HepG2 (cell line): Measurements from ENCODE around the gene TMEM19. TPM values are rescaled to one million over a fixed set of nuclear protein-coding genes. Genes with fewer than 3 reads are reported as not detected.
A peak's percentile ranks its signal among the peaks of the same experiment; 100 is the strongest.

Experiments used
- ARNTL ChIP-seq: sonication (generic); formaldehyde crosslinking; IDR thresholded peaks from 2 replicates; pipeline ENCODE4 v1.4.0; 2020; ENCODE audit warnings: mild to moderate bottlenecking, missing genetic modification reagents
- HNRNPL ChIP-seq: fragments of 200-400 bp; formaldehyde crosslinking; IDR thresholded peaks from 2 replicates; pipeline ENCODE4 v1.6.1; 2017; ENCODE audit warnings: mild to moderate bottlenecking, low read depth, low read length
- MAZ ChIP-seq, 2 experiments: sonication (generic) in 1 of 2; formaldehyde crosslinking in 1 of 2; IDR thresholded peaks; 2 replicates each; pipeline versions ENCODE4 v1.5.0 to v1.6.1; 2012 to 2020; ENCODE audit warnings: low read depth in 2 of 2, mild to moderate bottlenecking in 2 of 2, borderline replicate concordance in 1 of 2, improper control_type of control experiment in 1 of 2, low read length in 1 of 2, missing genetic modification reagents in 1 of 2, moderate library complexity in 1 of 2
- NFKB2 ChIP-seq: sonication (generic); formaldehyde crosslinking; IDR thresholded peaks from 2 replicates; pipeline ENCODE4 v1.4.0; 2020; ENCODE audit warnings: missing genetic modification reagents, borderline replicate concordance
- SMAD1 ChIP-seq: sonication (generic); formaldehyde crosslinking; IDR thresholded peaks from 2 replicates; pipeline ENCODE4 v1.4.0; 2020; ENCODE audit warnings: missing genetic modification reagents, low read depth, mild to moderate bottlenecking, borderline replicate concordance
- ZNF605 ChIP-seq: sonication (generic); formaldehyde crosslinking; IDR thresholded peaks from 2 replicates; pipeline ENCODE4 v1.8.0; 2022; ENCODE audit warnings: mild to moderate bottlenecking, missing genetic modification reagents
- ZNF737 ChIP-seq: sonication (generic); formaldehyde crosslinking; IDR thresholded peaks from 2 replicates; pipeline ENCODE4 v1.5.0; 2020; ENCODE audit warnings: missing genetic modification reagents, mild to moderate bottlenecking, borderline replicate concordance
- polyA plus RNA-seq, 8 experiments: library from polyadenylated mRNA; depleted of rRNA in 3 of 8; stranded (reverse) in 7 of 8; unstranded in 1 of 8; fragments of >200 nt; fragmentation: Illumina TruSeq in 4 of 8; extraction: Trizol in 4 of 8; gene quantifications; 2 replicates each; pipeline versions ENCODE4 v1.2.1 to v1.2.3, GENCODE V29; 2011 to 2016; ENCODE audit warnings: low read depth in 4 of 8, missing spikeins in 1 of 8, mixed read lengths in 1 of 8; ENCODE audit not compliant: insufficient read depth in 1 of 8
- total RNA-seq, 5 experiments: library from RNA; depleted of rRNA; stranded (reverse); fragments of >200 nt; fragmentation: Illumina TruSeq; extraction: Trizol; gene quantifications; 2 replicates each; pipeline ENCODE4 v1.2.3, GENCODE V29; 2016; ENCODE audit warnings: low read depth in 1 of 5
- TF ChIP-seq, protein P1 (sequence below): sonication (generic); formaldehyde crosslinking; IDR thresholded peaks from 2 replicates; pipeline ENCODE4 v1.5.1; 2020; ENCODE audit warnings: missing genetic modification reagents, mild to moderate bottlenecking, borderline replicate concordance
- TF ChIP-seq, protein P2 (sequence below): sonication (generic); formaldehyde crosslinking; conservative IDR thresholded peaks from 2 replicates; pipeline ENCODE4 v1.8.1; 2023; ENCODE audit warnings: missing genetic modification reagents
- TF ChIP-seq, protein P3 (sequence below): sonication (generic); formaldehyde crosslinking; IDR thresholded peaks from 2 replicates; pipeline ENCODE4 v1.9.0; 2021; ENCODE audit warnings: missing genetic modification reagents, borderline replicate concordance
- TF ChIP-seq, protein P4 (sequence below): sonication (generic); formaldehyde crosslinking; IDR thresholded peaks from 2 replicates; pipeline ENCODE4 v1.8.0; 2022; ENCODE audit warnings: mild to moderate bottlenecking, missing genetic modification reagents, borderline replicate concordance
- TF ChIP-seq, protein P5 (sequence below): sonication (generic); formaldehyde crosslinking; IDR thresholded peaks from 2 replicates; pipeline ENCODE4 v1.9.0; 2021; ENCODE audit warnings: mild to moderate bottlenecking, missing genetic modification reagents

Gene TMEM19
- total and polyA plus RNA-seq, 2 of the 13 experiments (the other 11 are each of a cell fraction or from before 2014, with no cell fraction given), result 16.9 to 22.5 TPM

DNA sequence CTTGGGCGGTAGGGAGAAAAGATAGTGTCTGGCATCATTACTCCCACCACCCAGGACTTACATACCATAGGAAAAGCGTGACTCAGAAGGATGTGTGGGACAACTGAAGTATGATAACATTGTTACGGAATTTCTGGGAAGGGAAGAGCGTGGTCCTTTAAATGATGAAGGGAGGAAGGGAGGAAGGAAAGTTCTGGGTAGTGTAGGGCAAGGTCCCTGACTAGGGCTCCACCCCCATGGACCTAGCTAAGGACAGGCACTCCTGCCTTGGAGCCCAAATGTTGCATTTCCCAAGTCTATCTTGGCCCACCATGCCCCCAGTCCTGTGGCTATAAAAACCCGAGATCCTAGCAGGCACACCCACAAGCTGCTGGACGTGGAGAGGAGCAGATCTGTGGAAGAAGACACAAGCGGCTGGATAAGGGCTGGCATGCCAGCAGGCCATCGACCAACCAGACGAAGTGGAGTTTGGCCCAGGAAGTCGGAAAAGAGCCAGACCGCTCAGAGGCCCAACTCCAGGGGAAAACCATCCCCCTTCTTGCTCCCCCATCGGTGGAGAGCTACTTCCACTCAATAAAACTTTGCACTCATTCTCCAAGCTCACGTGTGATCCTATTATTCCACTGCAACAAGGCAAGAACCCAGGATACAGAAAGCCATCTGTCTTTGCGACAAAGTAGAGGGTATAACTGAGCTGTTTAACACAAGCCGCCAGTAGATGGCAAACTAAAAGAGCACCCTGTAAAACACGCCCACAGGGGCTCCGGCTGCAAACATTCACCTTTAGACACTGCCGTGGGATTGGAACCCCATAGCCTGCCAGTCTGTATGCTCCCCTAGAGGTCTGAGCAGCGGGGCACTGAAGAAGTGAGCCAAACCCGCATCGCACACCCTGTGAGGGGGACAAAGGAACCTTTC is 45.8 kb downstream of the TMEM19 start (continued):
- TF ChIP-seq, protein P1, sequence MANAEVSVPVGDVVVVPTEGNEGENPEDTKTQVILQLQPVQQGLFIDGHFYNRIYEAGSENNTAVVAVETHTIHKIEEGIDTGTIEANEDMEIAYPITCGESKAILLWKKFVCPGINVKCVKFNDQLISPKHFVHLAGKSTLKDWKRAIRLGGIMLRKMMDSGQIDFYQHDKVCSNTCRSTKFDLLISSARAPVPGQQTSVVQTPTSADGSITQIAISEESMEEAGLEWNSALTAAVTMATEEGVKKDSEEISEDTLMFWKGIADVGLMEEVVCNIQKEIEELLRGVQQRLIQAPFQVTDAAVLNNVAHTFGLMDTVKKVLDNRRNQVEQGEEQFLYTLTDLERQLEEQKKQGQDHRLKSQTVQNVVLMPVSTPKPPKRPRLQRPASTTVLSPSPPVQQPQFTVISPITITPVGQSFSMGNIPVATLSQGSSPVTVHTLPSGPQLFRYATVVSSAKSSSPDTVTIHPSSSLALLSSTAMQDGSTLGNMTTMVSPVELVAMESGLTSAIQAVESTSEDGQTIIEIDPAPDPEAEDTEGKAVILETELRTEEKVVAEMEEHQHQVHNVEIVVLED (CRISPR knock-in tag), result no peak; the same call in 1 of the 2 replicates
- TF ChIP-seq NFKB2 (CRISPR knock-in tag), result no peak
- TF ChIP-seq ZNF737 (CRISPR knock-in tag), result no peak
- TF ChIP-seq ARNTL (CRISPR knock-in tag), result 0 out of 2 replicates have a peak, but pooled peaks have one; percentile 28
- TF ChIP-seq HNRNPL, result no peak
- no peak for TF ChIP-seq MAZ (IDR thresholded peaks at IDR 0.05; ENCODE audit: borderline replicate concordance, low read depth, low read length)
- 0 out of 2 replicates have a peak, but pooled peaks have one; percentile 48 for TF ChIP-seq MAZ (CRISPR knock-in tag; IDR thresholded peaks at IDR 0.05; ENCODE audit: low read depth)
- TF ChIP-seq, protein P2, sequence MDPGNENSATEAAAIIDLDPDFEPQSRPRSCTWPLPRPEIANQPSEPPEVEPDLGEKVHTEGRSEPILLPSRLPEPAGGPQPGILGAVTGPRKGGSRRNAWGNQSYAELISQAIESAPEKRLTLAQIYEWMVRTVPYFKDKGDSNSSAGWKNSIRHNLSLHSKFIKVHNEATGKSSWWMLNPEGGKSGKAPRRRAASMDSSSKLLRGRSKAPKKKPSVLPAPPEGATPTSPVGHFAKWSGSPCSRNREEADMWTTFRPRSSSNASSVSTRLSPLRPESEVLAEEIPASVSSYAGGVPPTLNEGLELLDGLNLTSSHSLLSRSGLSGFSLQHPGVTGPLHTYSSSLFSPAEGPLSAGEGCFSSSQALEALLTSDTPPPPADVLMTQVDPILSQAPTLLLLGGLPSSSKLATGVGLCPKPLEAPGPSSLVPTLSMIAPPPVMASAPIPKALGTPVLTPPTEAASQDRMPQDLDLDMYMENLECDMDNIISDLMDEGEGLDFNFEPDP (CRISPR knock-in tag), result no peak
- peak; percentile 65; the same call in 1 of the 2 replicates for TF ChIP-seq SMAD1 (CRISPR knock-in tag)
- TF ChIP-seq, protein P3, sequence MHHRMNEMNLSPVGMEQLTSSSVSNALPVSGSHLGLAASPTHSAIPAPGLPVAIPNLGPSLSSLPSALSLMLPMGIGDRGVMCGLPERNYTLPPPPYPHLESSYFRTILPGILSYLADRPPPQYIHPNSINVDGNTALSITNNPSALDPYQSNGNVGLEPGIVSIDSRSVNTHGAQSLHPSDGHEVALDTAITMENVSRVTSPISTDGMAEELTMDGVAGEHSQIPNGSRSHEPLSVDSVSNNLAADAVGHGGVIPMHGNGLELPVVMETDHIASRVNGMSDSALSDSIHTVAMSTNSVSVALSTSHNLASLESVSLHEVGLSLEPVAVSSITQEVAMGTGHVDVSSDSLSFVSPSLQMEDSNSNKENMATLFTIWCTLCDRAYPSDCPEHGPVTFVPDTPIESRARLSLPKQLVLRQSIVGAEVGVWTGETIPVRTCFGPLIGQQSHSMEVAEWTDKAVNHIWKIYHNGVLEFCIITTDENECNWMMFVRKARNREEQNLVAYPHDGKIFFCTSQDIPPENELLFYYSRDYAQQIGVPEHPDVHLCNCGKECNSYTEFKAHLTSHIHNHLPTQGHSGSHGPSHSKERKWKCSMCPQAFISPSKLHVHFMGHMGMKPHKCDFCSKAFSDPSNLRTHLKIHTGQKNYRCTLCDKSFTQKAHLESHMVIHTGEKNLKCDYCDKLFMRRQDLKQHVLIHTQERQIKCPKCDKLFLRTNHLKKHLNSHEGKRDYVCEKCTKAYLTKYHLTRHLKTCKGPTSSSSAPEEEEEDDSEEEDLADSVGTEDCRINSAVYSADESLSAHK (CRISPR knock-in tag), result no peak
- TF ChIP-seq ZNF605 (CRISPR knock-in tag), result peak; percentile 81
- TF ChIP-seq, protein P4, sequence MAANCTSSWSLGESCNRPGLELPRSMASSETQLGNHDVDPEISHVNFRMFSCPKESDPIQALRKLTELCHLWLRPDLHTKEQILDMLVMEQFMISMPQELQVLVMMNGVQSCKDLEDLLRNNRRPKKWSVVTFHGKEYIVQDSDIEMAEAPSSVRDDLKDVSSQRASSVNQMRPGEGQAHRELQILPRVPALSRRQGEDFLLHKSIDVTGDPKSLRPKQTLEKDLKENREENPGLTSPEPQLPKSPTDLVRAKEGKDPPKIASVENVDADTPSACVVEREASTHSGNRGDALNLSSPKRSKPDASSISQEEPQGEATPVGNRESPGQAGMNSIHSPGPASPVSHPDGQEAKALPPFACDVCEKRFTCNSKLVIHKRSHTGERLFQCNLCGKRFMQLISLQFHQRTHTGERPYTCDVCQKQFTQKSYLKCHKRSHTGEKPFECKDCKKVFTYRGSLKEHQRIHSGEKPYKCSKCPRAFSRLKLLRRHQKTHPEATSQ (CRISPR knock-in tag), result peak; percentile 17; the same call in 1 of the 2 replicates
- TF ChIP-seq, protein P5, sequence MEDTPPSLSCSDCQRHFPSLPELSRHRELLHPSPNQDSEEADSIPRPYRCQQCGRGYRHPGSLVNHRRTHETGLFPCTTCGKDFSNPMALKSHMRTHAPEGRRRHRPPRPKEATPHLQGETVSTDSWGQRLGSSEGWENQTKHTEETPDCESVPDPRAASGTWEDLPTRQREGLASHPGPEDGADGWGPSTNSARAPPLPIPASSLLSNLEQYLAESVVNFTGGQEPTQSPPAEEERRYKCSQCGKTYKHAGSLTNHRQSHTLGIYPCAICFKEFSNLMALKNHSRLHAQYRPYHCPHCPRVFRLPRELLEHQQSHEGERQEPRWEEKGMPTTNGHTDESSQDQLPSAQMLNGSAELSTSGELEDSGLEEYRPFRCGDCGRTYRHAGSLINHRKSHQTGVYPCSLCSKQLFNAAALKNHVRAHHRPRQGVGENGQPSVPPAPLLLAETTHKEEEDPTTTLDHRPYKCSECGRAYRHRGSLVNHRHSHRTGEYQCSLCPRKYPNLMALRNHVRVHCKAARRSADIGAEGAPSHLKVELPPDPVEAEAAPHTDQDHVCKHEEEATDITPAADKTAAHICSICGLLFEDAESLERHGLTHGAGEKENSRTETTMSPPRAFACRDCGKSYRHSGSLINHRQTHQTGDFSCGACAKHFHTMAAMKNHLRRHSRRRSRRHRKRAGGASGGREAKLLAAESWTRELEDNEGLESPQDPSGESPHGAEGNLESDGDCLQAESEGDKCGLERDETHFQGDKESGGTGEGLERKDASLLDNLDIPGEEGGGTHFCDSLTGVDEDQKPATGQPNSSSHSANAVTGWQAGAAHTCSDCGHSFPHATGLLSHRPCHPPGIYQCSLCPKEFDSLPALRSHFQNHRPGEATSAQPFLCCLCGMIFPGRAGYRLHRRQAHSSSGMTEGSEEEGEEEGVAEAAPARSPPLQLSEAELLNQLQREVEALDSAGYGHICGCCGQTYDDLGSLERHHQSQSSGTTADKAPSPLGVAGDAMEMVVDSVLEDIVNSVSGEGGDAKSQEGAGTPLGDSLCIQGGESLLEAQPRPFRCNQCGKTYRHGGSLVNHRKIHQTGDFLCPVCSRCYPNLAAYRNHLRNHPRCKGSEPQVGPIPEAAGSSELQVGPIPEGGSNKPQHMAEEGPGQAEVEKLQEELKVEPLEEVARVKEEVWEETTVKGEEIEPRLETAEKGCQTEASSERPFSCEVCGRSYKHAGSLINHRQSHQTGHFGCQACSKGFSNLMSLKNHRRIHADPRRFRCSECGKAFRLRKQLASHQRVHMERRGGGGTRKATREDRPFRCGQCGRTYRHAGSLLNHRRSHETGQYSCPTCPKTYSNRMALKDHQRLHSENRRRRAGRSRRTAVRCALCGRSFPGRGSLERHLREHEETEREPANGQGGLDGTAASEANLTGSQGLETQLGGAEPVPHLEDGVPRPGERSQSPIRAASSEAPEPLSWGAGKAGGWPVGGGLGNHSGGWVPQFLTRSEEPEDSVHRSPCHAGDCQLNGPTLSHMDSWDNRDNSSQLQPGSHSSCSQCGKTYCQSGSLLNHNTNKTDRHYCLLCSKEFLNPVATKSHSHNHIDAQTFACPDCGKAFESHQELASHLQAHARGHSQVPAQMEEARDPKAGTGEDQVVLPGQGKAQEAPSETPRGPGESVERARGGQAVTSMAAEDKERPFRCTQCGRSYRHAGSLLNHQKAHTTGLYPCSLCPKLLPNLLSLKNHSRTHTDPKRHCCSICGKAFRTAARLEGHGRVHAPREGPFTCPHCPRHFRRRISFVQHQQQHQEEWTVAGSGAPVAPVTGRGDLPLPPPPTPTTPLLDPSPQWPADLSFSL (CRISPR knock-in tag), result no peak
